HFFc6 (cell line): ENCODE measurements around the gene IKZF2. TPM values are rescaled to one million over a fixed set of nuclear protein-coding genes. Genes with fewer than 3 reads are reported as not detected.

ENCODE experiments used
- DNase-seq: peaks from one replicate; pipeline ENCODE4 v3.0.0-alpha.2; 2018
- H3K27ac Mint-ChIP-seq: 2 replicates; pipeline ENCODE4 v1.8.0; 2020; ENCODE audit warnings: mild to moderate bottlenecking, mixed read lengths
- H3K27me3 Mint-ChIP-seq: 2 replicates; pipeline ENCODE4 v1.8.0; 2021; ENCODE audit warnings: mild to moderate bottlenecking, moderate library complexity, mixed read lengths; ENCODE audit not compliant: insufficient read depth
- H3K36me3 Mint-ChIP-seq: 2 replicates; pipeline ENCODE4 v1.8.0; 2021; ENCODE audit warnings: low read depth, mixed read lengths
- H3K4me1 Mint-ChIP-seq: 2 replicates; pipeline ENCODE4 v1.8.0; 2020; ENCODE audit warnings: low read depth, mixed read lengths
- H3K4me3 Mint-ChIP-seq: 2 replicates; pipeline ENCODE4 v1.8.0; 2020; ENCODE audit warnings: mild to moderate bottlenecking, moderate library complexity, mixed read lengths
- H3K9me3 Mint-ChIP-seq: 2 replicates; pipeline ENCODE4 v1.8.0; 2020; ENCODE audit warnings: mild to moderate bottlenecking, mixed read lengths
- CTCF ChIP-seq: fragments of 200-600 bp; sonication (generic); IDR thresholded peaks from 2 replicates; pipeline ENCODE4 v1.5.0; 2021; ENCODE audit warnings: antibody characterized with exemption, mild to moderate bottlenecking
- total RNA-seq, 6 experiments: library from RNA; stranded (reverse); fragmentation: NEBNext Ultra II Directional; extraction: Animal tissue kit (Norgen Biotek cat#: 25700); gene quantifications; 2 replicates in 1 of 6; 3 replicates in 5 of 6; pipeline ENCODE4 v1.2.3, GENCODE V29; 2021

Gene IKZF2
- total RNA-seq, 6 experiments from 2014 or later, result 6.5 to 12.3 (median 10.2) TPM

GRCh38 chr2:213086571-213086970, 64.8 kb downstream of the IKZF2 start:
- DNase-seq, result no peak
- Mint-ChIP-seq H3K4me1 (peaks cover 47% of the 10 kb centered on the region), H3K4me3 (peak overlapping the region; percentile 25; the same call in 1 of the 2 replicates), H3K36me3 (peaks cover 5% of the 10 kb centered on the region; the same call in 1 of the 2 replicates), H3K27ac (peak overlapping the region; percentile 48; the same call in 1 of the 2 replicates), H3K9me3 (no peaks in the 10 kb centered on the region), H3K27me3 (no peaks in the 10 kb centered on the region; the same call in 1 of the 2 replicates)
- no peak for TF ChIP-seq CTCF

- Mint-ChIP-seq H3K4me3 (no peak overlapping the region), H3K27me3 (no peaks in the 10 kb centered on the region; the same call in 1 of the 2 replicates), H3K27ac (0 out of 2 replicates have a peak overlapping the region, but pooled peaks have one; percentile 48), H3K4me1 (peaks cover 47% of the 10 kb centered on the region), H3K9me3 (no peaks in the 10 kb centered on the region), H3K36me3 (peaks cover 5% of the 10 kb centered on the region; the same call in 1 of the 2 replicates)
- no peak for DNase-seq
- TF ChIP-seq CTCF, result no peak
These were observed 65.4 kb downstream of the IKZF2 start for GRCh38 chr2:213086050-213086449.

- Mint-ChIP-seq H3K4me1 (peaks cover 44% of the 10 kb centered on the region), H3K27ac (no peak overlapping the region), H3K4me3 (no peak overlapping the region), H3K27me3 (no peaks in the 10 kb centered on the region; the same call in 1 of the 2 replicates), H3K9me3 (no peaks in the 10 kb centered on the region), H3K36me3 (peaks cover 5% of the 10 kb centered on the region; the same call in 1 of the 2 replicates)
- no peak for TF ChIP-seq CTCF
- DNase-seq, result no peak
These were observed 65.9 kb downstream of the IKZF2 start for GRCh38 chr2:213085538-213085937.

GRCh38 chr2:213084261-213084660, 67.2 kb downstream of the IKZF2 start:
- Mint-ChIP-seq H3K4me3 (no peak overlapping the region), H3K27ac (no peak overlapping the region), H3K9me3 (no peaks in the 10 kb centered on the region), H3K4me1 (peaks cover 32% of the 10 kb centered on the region), H3K36me3 (peaks cover 3% of the 10 kb centered on the region; the same call in 1 of the 2 replicates), H3K27me3 (no peaks in the 10 kb centered on the region; the same call in 1 of the 2 replicates)
- no peak for TF ChIP-seq CTCF
- no peak for DNase-seq

- TF ChIP-seq CTCF, result no peak
- Mint-ChIP-seq H3K36me3 (no peaks in the 10 kb centered on the region), H3K27me3 (no peaks in the 10 kb centered on the region; the same call in 1 of the 2 replicates), H3K27ac (no peak overlapping the region), H3K9me3 (no peaks in the 10 kb centered on the region), H3K4me3 (no peak overlapping the region), H3K4me1 (peaks cover 16% of the 10 kb centered on the region)
- DNase-seq, result no peak
These were observed 70.3 kb downstream of the IKZF2 start for GRCh38 chr2:213080969-213081617.
